BE2C (cell line): ENCODE measurements around the gene TENM4.

Source experiments
- DNase-seq: peaks from one replicate; pipeline ENCODE4 v3.0.0-alpha.2; 2020
- H3K27me3 ChIP-seq: fragments of 250-450 bp; sonication (Bioruptor Pico); 2 replicates; pipeline ENCODE4 v1.5.1; 2020; ENCODE audit warnings: mild to moderate bottlenecking
- H3K36me3 ChIP-seq: fragments of 250-450 bp; sonication (Bioruptor Pico); 2 replicates; pipeline ENCODE4 v1.5.1; 2020; ENCODE audit warnings: mild to moderate bottlenecking
- H3K4me1 ChIP-seq: fragments of 250-450 bp; sonication (Bioruptor Pico); 2 replicates; pipeline ENCODE4 v1.5.1; 2020
- H3K4me3 ChIP-seq: 2 replicates; pipeline ENCODE4 v1.5.1; 2011; ENCODE audit warnings: low read depth, low read length
- H3K9me3 ChIP-seq: fragments of 250-450 bp; sonication (Bioruptor Pico); 2 replicates; pipeline ENCODE4 v1.5.1; 2020
- TF ChIP-seq, protein P1 (sequence below): IDR thresholded peaks from 2 replicates; pipeline ENCODE4 v1.5.1; 2012; ENCODE audit warnings: mild to moderate bottlenecking, low read depth, low read length

The TENM4 gene

GRCh38 chr11:79086056-79086455 lies 354.8 kb downstream of the TENM4 start:
- Histone ChIP-seq H3K4me3 (no peak overlapping the region), H3K36me3 (no peaks in the 10 kb centered on the region), H3K9me3 (no peaks in the 10 kb centered on the region), H3K4me1 (peaks cover 14% of the 10 kb centered on the region), H3K27me3 (no peaks in the 10 kb centered on the region)
- no peak for DNase-seq
- TF ChIP-seq, protein P1, sequence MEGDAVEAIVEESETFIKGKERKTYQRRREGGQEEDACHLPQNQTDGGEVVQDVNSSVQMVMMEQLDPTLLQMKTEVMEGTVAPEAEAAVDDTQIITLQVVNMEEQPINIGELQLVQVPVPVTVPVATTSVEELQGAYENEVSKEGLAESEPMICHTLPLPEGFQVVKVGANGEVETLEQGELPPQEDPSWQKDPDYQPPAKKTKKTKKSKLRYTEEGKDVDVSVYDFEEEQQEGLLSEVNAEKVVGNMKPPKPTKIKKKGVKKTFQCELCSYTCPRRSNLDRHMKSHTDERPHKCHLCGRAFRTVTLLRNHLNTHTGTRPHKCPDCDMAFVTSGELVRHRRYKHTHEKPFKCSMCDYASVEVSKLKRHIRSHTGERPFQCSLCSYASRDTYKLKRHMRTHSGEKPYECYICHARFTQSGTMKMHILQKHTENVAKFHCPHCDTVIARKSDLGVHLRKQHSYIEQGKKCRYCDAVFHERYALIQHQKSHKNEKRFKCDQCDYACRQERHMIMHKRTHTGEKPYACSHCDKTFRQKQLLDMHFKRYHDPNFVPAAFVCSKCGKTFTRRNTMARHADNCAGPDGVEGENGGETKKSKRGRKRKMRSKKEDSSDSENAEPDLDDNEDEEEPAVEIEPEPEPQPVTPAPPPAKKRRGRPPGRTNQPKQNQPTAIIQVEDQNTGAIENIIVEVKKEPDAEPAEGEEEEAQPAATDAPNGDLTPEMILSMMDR = no peak

- H3K9me3 ChIP-seq = no peaks in the 10 kb centered on the region
- TF ChIP-seq, protein P1 = no peak
- H3K36me3 ChIP-seq = no peaks in the 10 kb centered on the region
- H3K27me3 ChIP-seq = no peaks in the 10 kb centered on the region
- no peak for DNase-seq
- peaks cover 19% of the 10 kb centered on the region for H3K4me1 ChIP-seq
- H3K4me3 ChIP-seq = no peak overlapping the region
Observed at GRCh38 chr11:79084382-79084781, 356.4 kb downstream of the TENM4 start.

- Histone ChIP-seq H3K27me3 (no peaks in the 10 kb centered on the region), H3K9me3 (no peaks in the 10 kb centered on the region), H3K36me3 (no peaks in the 10 kb centered on the region), H3K4me1 (peaks cover 28% of the 10 kb centered on the region), H3K4me3 (no peak overlapping the region)
- TF ChIP-seq, protein P1 = no peak
- no peak for DNase-seq
Observed at GRCh38 chr11:79083352-79083751, 357.5 kb downstream of the TENM4 start.

DNA sequence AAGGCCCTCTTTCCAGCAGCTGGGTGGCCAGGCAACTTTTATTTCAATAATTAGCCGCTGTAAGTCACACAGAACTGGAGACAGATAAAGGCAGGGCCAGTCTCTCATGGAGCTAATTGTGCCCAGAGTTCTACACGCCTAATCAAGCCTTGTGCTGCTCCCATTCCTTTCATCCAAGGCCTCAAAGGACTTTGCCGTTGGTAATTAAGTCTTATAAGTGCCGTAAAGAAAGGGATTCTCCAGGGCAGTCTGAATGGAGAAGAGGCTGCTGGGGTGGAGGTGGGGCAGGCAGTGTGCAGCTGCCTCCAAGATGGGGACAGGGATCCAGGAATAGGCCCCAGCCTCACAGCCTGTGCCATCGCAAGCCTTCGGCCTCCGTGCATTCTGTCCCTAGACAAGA lies 357.9 kb downstream of the TENM4 start:
- H3K4me1 ChIP-seq = peaks cover 27% of the 10 kb centered on the region
- no peaks in the 10 kb centered on the region for H3K9me3 ChIP-seq
- TF ChIP-seq, protein P1 = no peak
- H3K27me3 ChIP-seq = no peaks in the 10 kb centered on the region
- no peak for DNase-seq
- no peaks in the 10 kb centered on the region for H3K36me3 ChIP-seq
- H3K4me3 ChIP-seq = no peak overlapping the region

GRCh38 chr11:79082280-79082679 lies 358.6 kb downstream of the TENM4 start:
- Histone ChIP-seq H3K9me3 (no peaks in the 10 kb centered on the region), H3K4me1 (peaks cover 27% of the 10 kb centered on the region), H3K36me3 (no peaks in the 10 kb centered on the region), H3K4me3 (no peak overlapping the region), H3K27me3 (no peaks in the 10 kb centered on the region)
- no peak for DNase-seq
- TF ChIP-seq, protein P1 = no peak

DNA sequence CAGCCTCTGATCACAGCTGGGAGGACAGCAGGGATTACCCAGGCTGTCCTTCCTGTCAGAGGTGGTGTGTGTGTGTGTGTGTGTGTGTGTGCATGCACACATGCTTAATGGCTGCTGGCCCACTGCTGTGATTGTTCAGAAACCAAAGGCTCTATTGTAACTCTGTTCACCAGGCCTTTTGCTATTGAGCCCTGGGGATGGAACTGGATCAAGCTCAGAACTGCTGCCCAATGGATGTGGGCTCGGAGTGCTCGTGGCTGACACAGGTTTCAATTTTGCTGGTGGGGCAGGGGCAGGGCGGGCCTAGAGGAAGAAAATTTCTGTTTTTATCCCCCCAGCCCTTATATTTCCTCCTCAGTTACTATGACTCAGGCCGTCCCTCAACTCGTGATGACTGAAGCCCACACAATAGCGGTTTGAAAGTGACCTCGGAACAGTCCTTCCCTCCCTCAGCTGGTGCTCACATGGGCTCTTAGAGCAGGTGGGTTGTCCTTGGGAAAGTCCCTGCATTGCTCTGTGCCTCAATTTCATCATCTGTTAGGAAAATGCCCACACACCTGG lies 359.3 kb downstream of the TENM4 start:
- H3K36me3 ChIP-seq = no peaks in the 10 kb centered on the region
- H3K4me1 ChIP-seq = peaks cover 23% of the 10 kb centered on the region
- DNase-seq = no peak
- no peaks in the 10 kb centered on the region for H3K27me3 ChIP-seq
- H3K4me3 ChIP-seq = no peak overlapping the region
- H3K9me3 ChIP-seq = no peaks in the 10 kb centered on the region
- TF ChIP-seq, protein P1 = no peak
